ENCODE results near the gene PRDM16. TPM values are rescaled to one million over a fixed set of nuclear protein-coding genes. Genes with fewer than 3 reads are reported as not detected.

The PRDM16 gene
- polyA plus RNA-seq, 2 of the 4 experiments (the other 2 are of a cell fraction): 0.03 to 0.35 TPM

GRCh38 chr1:3116150-3116510 lies 47.1 kb downstream of the PRDM16 start:
- H3K4me3 ChIP-seq: no peak overlapping the region
- no peak for DNase-seq (ENCODE audit: low read depth in 1 of 2, low spot score in 1 of 2)
- ChIA-PET POLR2A (no interaction called here), CTCF (no interaction called here)
- ATAC-seq: no peak
- TF ChIP-seq PBX3 (IDR thresholded peaks at IDR 0.05) (no peak), POLR2AphosphoS2 (conservative IDR thresholded peaks at IDR 0.05; ENCODE audit: low read length) (no peak), ZNF302 (CRISPR knock-in tag; IDR thresholded peaks at IDR 0.05) (no peak), HDAC2 (IDR thresholded peaks at IDR 0.05) (no peak), ZC3H11A (IDR thresholded peaks at IDR 0.05) (no peak), RNF2 (IDR thresholded peaks at IDR 0.05; ENCODE audit: borderline replicate concordance, low read depth) (no peak), PHF8 (IDR thresholded peaks at IDR 0.05; ENCODE audit: borderline replicate concordance, low read depth) (no peak)
- H3K27ac ChIP-seq: no peak overlapping the region
- FAIRE-seq: no peak
- 88% methylated on average over 11 of the region's 18 CpGs for WGBS (ENCODE audit: missing lambda C conversion rate)
- no peak overlapping the region for H3K4me2 ChIP-seq
- no peaks in the 10 kb centered on the region for H3K4me1 ChIP-seq
- no peaks in the 10 kb centered on the region for H3K9me3 ChIP-seq

GRCh38 chr1:3116560-3116959 lies 47.6 kb downstream of the PRDM16 start:
- H3K27ac ChIP-seq: no peak overlapping the region
- no peak for DNase-seq (ENCODE audit: low read depth in 1 of 2, low spot score in 1 of 2)
- TF ChIP-seq RAD21 (conservative IDR thresholded peaks at IDR 0.05 in 1 of 2, IDR thresholded peaks at IDR 0.05 in 1 of 2): no peak
- no peak for TF ChIP-seq NPAS2 (CRISPR knock-in tag; IDR thresholded peaks at IDR 0.05; ENCODE audit: borderline replicate concordance)
- no peak for TF ChIP-seq NFE2L2 (conservative IDR thresholded peaks at IDR 0.05; ENCODE audit: low read length)
- TF ChIP-seq POLR2AphosphoS2 (conservative IDR thresholded peaks at IDR 0.05; ENCODE audit: low read length): no peak
- TF ChIP-seq EHF (CRISPR knock-in tag; IDR thresholded peaks at IDR 0.05): no peak
- TF ChIP-seq NR3C1 (IDR thresholded peaks at IDR 0.05): no peak
- no peak for TF ChIP-seq HMGXB4 (CRISPR knock-in tag; IDR thresholded peaks at IDR 0.05; ENCODE audit: borderline replicate concordance)
- no peak for TF ChIP-seq CHD2 (IDR thresholded peaks at IDR 0.05; ENCODE audit: low read length, partially characterized antibody)
- no peak for TF ChIP-seq ESRRA (IDR thresholded peaks at IDR 0.05; ENCODE audit: borderline replicate concordance, low read length)
- no peak for TF ChIP-seq HOXA7 (CRISPR knock-in tag; IDR thresholded peaks at IDR 0.05)
- no peak for TF ChIP-seq JUN (IDR thresholded peaks at IDR 0.05)
- TF ChIP-seq EHMT2 (IDR thresholded peaks at IDR 0.05; ENCODE audit: low read depth): no peak
- H3K4me2 ChIP-seq: no peak overlapping the region
- ChIA-PET CTCF (no interaction called here), POLR2A (no interaction called here)
- no peak for FAIRE-seq
- no peak for ATAC-seq
- H3K4me1 ChIP-seq: no peaks in the 10 kb centered on the region
- H3K4me3 ChIP-seq: no peak overlapping the region
- WGBS (ENCODE audit: missing lambda C conversion rate): 27% methylated on average over 3 of the region's 13 CpGs
- no peaks in the 10 kb centered on the region for H3K9me3 ChIP-seq

GRCh38 chr1:3117879-3118278 lies 48.9 kb downstream of the PRDM16 start:
- CTCF ChIA-PET: interaction anchor here (0.5 kb wide), 1 partner anchor 307 kb away, joined by 3 read pairs; no protein-coding TSS in a partner anchor
- FAIRE-seq: no peak
- Histone ChIP-seq H3K4me1 (no peaks in the 10 kb centered on the region), H3K9me3 (no peaks in the 10 kb centered on the region), H3K4me3 (no peak overlapping the region), H3K4me2 (no peak overlapping the region), H3K27ac (no peak overlapping the region)
- DNase-seq (ENCODE audit: low read depth in 1 of 2, low spot score in 1 of 2): no peak
- ATAC-seq: no peak
- POLR2A ChIA-PET: no interaction called here
- 73% methylated on average over 11 of the region's 16 CpGs for WGBS (ENCODE audit: missing lambda C conversion rate)
- TF ChIP-seq CBX2 (IDR thresholded peaks at IDR 0.05; ENCODE audit: borderline replicate concordance, low read depth): no peak
- TF ChIP-seq NR3C1 (IDR thresholded peaks at IDR 0.05): no peak
- TF ChIP-seq ZNF302 (CRISPR knock-in tag; IDR thresholded peaks at IDR 0.05): no peak
- TF ChIP-seq FOXS1 (CRISPR knock-in tag; IDR thresholded peaks at IDR 0.05): no peak
- no peak for TF ChIP-seq EHF (CRISPR knock-in tag; IDR thresholded peaks at IDR 0.05)
- TF ChIP-seq HOXA7 (CRISPR knock-in tag; IDR thresholded peaks at IDR 0.05): no peak
- TF ChIP-seq KDM5A (IDR thresholded peaks at IDR 0.05): no peak
- no peak for TF ChIP-seq BCL3 (IDR thresholded peaks at IDR 0.05)
- no peak for TF ChIP-seq TP53 (CRISPR knock-in tag; IDR thresholded peaks at IDR 0.05)
- no peak for TF ChIP-seq JUNB (IDR thresholded peaks at IDR 0.05)
- no peak for TF ChIP-seq SREBF2 (IDR thresholded peaks at IDR 0.05)
- no peak for TF ChIP-seq ZC3H11A (IDR thresholded peaks at IDR 0.05)
- no peak for TF ChIP-seq MAZ (IDR thresholded peaks at IDR 0.05; ENCODE audit: borderline replicate concordance, low read depth, low read length)
- TF ChIP-seq GATA3 (IDR thresholded peaks at IDR 0.05; ENCODE audit: borderline replicate concordance): no peak
- no peak for TF ChIP-seq SMC3 (IDR thresholded peaks at IDR 0.05)
- no peak for TF ChIP-seq USF2 (IDR thresholded peaks at IDR 0.05)
- no peak for TF ChIP-seq ELK1 (IDR thresholded peaks at IDR 0.05; ENCODE audit: low read depth, low read length)
- TF ChIP-seq ESRRA (IDR thresholded peaks at IDR 0.05; ENCODE audit: borderline replicate concordance, low read length): no peak
- no peak for TF ChIP-seq CHD2 (IDR thresholded peaks at IDR 0.05; ENCODE audit: low read length, partially characterized antibody)

All from A549 (cell line).